Coronary artery (tissue), 2 donors: Measurements from ENCODE around the gene IRF2BP1.

ENCODE experiments used
- DNase-seq: peaks from one replicate; pipeline ENCODE4 v3.0.0-alpha.2; 2017; ENCODE audit warnings: low spot score
- H3K27ac ChIP-seq, 2 donors: fragments of 200-600 bp; sonication (generic); one replicate each; pipeline ENCODE4 v1.5.1; 2016 to 2019
- H3K4me3 ChIP-seq: fragments of 200-600 bp; sonication (generic); 2 replicates; pipeline ENCODE4 v1.5.1; 2016; ENCODE audit warnings: mild to moderate bottlenecking, moderate library complexity
- CTCF ChIP-seq: fragments of 200-600 bp; sonication (generic); IDR thresholded peaks from one replicate; pipeline ENCODE4 v1.5.1; 2019; ENCODE audit warnings: antibody characterized with exemption

Gene IRF2BP1

GRCh38 chr19:45863840-45864628, 21.9 kb downstream of the IRF2BP1 start, which contains the start of gene FOXA3:
Gene FOXA3, plus strand, starts transcription at chr19:45864326. Its CDS starts 131 bp downstream, at chr19:45864457.
- TF ChIP-seq CTCF, result peak; percentile 41
- no peak for DNase-seq
- Histone ChIP-seq H3K4me3 (peak within 1 kb of the TSS; percentile 92), H3K27ac (no peak within 1 kb of the TSS)

- DNase-seq, result no peak
These were observed 22.6 kb downstream of the IRF2BP1 start for GRCh38 chr19:45863335-45863839.

GRCh38 chr19:45862564-45863334, 23.2 kb downstream of the IRF2BP1 start, which contains the start of gene SYMPK:
Gene SYMPK, minus strand, starts transcription at chr19:45863147. Its CDS starts 8,652 bp downstream, at chr19:45854495.
- Histone ChIP-seq H3K4me3 (peak within 1 kb of the TSS; percentile 92), H3K27ac (peak within 1 kb of the TSS; percentile 84 to 94)
- no peak for TF ChIP-seq CTCF
- peak; percentile 98 for DNase-seq

More at GRCh38 chr19:45863335-45863839, 22.6 kb downstream of the IRF2BP1 start:
- TF ChIP-seq CTCF, result no peak
- Histone ChIP-seq H3K27ac (no peak overlapping the region), H3K4me3 (peak overlapping the region; percentile 92)

GRCh38 chr19:45862271-45862563, 23.7 kb downstream of the IRF2BP1 start:
- no peak for TF ChIP-seq CTCF
- no peak for DNase-seq
- peak overlapping the region; percentile 92 for H3K4me3 ChIP-seq
- H3K27ac ChIP-seq, result peak overlapping the region; percentile 84 to 94

- no peak overlapping the region for H3K4me3 ChIP-seq
- DNase-seq, result no peak
- no peak overlapping the region for H3K27ac ChIP-seq
- no peak for TF ChIP-seq CTCF
These were observed 25.3 kb downstream of the IRF2BP1 start for GRCh38 chr19:45860359-45861259.

- Histone ChIP-seq H3K4me3 (no peak overlapping the region), H3K27ac (no peak overlapping the region)
- no peak for TF ChIP-seq CTCF
- DNase-seq, result no peak
These were observed 31.7 kb downstream of the IRF2BP1 start for GRCh38 chr19:45854167-45854778.
